IMR-90 (cell line): Measurements from ENCODE around the gene DTX1. TPM values are rescaled to one million over a fixed set of nuclear protein-coding genes. Genes with fewer than 3 reads are reported as not detected.

Experiments used
- ATAC-seq: fragments of 200-7000 bp; cut with Tn5 transposase; 2 replicates; pipeline ENCODE4 v1.9.1; 2020; ENCODE audit warnings: low read depth, mild to moderate bottlenecking, moderate library complexity
- BruUV-seq: library from RNA; stranded (reverse); fragments of 400-500 nt; replicated peaks from 2 replicates; lab custom pipeline; 2021; lab: Mats Ljungman, UMichigan
- CTCF ChIA-PET: fragments of 300-600 bp; formaldehyde crosslinking; extraction: SDS; loops from one replicate; lab custom pipeline; 2021; ENCODE audit warnings: antibody characterized with exemption; lab: Yijun Ruan, JAX
- POLR2A ChIA-PET: fragments of 300-600 bp; sonication (Branson Sonifier 250); formaldehyde crosslinking; loops from one replicate; lab custom pipeline; 2022; ENCODE audit warnings: antibody characterized with exemption; ENCODE audit not compliant: unreplicated experiment; lab: Charles Lee
- DNase-seq: peaks from one replicate; pipeline ENCODE4 v3.0.0; 2013
- H2AFZ ChIP-seq: replicated peaks from 2 replicates; pipeline ENCODE3; 2013; ENCODE audit warnings: low read length, mild to moderate bottlenecking; ENCODE audit not compliant: poor library complexity
- H2AK5ac ChIP-seq: 2 replicates; pipeline ENCODE4 v1.6.1; 2013; ENCODE audit warnings: low read depth, low read length, inconsistent platforms
- H2AK9ac ChIP-seq: replicated peaks from 2 replicates; pipeline ENCODE3; 2013; ENCODE audit warnings: mild to moderate bottlenecking, low read depth, low read length, moderate library complexity; ENCODE audit not compliant: poor library complexity
- H2BK120ac ChIP-seq: 2 replicates; pipeline ENCODE4 v1.6.1; 2013; ENCODE audit warnings: low read depth, low read length, inconsistent platforms
- H2BK15ac ChIP-seq: 3 replicates; pipeline ENCODE4 v1.6.1; 2013; ENCODE audit warnings: low read depth, low read length, inconsistent platforms
- H2BK20ac ChIP-seq: 2 replicates; pipeline ENCODE4 v1.6.1; 2013; ENCODE audit warnings: low read depth, mild to moderate bottlenecking, inconsistent platforms, low read length, moderate library complexity
- H2BK5ac ChIP-seq: 2 replicates; pipeline ENCODE4 v1.6.1; 2013; ENCODE audit warnings: mild to moderate bottlenecking, low read depth, low read length, inconsistent platforms; ENCODE audit not compliant: poor library complexity, severe bottlenecking
- H3K14ac ChIP-seq: replicated peaks from 2 replicates; pipeline ENCODE4 v1.6.1; 2013; ENCODE audit warnings: low read depth, low read length, inconsistent platforms
- H3K18ac ChIP-seq: 2 replicates; pipeline ENCODE4 v1.6.1; 2013; ENCODE audit warnings: low read depth, low read length, control low read depth
- H3K23ac ChIP-seq: 2 replicates; pipeline ENCODE4 v1.6.1; 2013; ENCODE audit warnings: low read depth, low read length, inconsistent platforms
- H3K27ac ChIP-seq: 2 replicates; pipeline ENCODE4 v1.5.1; 2013; ENCODE audit warnings: mild to moderate bottlenecking, control low read depth, low read length; ENCODE audit not compliant: insufficient read depth
- H3K27me3 ChIP-seq: 2 replicates; pipeline ENCODE4 v1.6.1; 2013; ENCODE audit warnings: low read length; ENCODE audit not compliant: control insufficient read depth, insufficient read depth
- H3K36me3 ChIP-seq: 2 replicates; pipeline ENCODE4 v1.6.1; 2013; ENCODE audit warnings: low read length, mixed read lengths; ENCODE audit not compliant: control insufficient read depth, insufficient read depth
- H3K4ac ChIP-seq: 2 replicates; pipeline ENCODE4 v1.6.1; 2013; ENCODE audit warnings: low read depth, low read length, inconsistent platforms
- H3K4me1 ChIP-seq: 2 replicates; pipeline ENCODE4 v1.6.1; 2013; ENCODE audit warnings: low read length, mixed read lengths; ENCODE audit not compliant: control insufficient read depth, insufficient read depth
- H3K4me2 ChIP-seq: 2 replicates; pipeline ENCODE4 v1.6.1; 2013; ENCODE audit warnings: low read depth, mild to moderate bottlenecking, control low read depth, low read length, moderate library complexity
- H3K4me3 ChIP-seq: 2 replicates; pipeline ENCODE4 v1.5.1; 2013; ENCODE audit warnings: low read depth, mild to moderate bottlenecking, control low read depth, low read length, moderate library complexity; ENCODE audit not compliant: insufficient read depth
- H3K56ac ChIP-seq: 2 replicates; pipeline ENCODE4 v1.6.1; 2013; ENCODE audit warnings: low read length, inconsistent platforms; ENCODE audit not compliant: insufficient read depth; ENCODE audit errors: extremely low read depth
- H3K79me1 ChIP-seq, 2 experiments: 2 replicates each; pipeline ENCODE4 v1.6.1; 2013; ENCODE audit warnings: low read length in 2 of 2, inconsistent platforms in 1 of 2, low read depth in 1 of 2
- H3K9ac ChIP-seq: 2 replicates; pipeline ENCODE4 v1.6.1; 2013; ENCODE audit warnings: low read depth, low read length, control low read depth
- H3K9me1 ChIP-seq: 2 replicates; pipeline ENCODE4 v1.6.1; 2013; ENCODE audit warnings: low read length, inconsistent platforms; ENCODE audit not compliant: insufficient read depth
- H3K9me3 ChIP-seq: 2 replicates; pipeline ENCODE4 v1.6.1; 2013; ENCODE audit warnings: low read length; ENCODE audit not compliant: control insufficient read depth, insufficient read depth
- H4K20me1 ChIP-seq: 2 replicates; pipeline ENCODE4 v1.6.1; 2013; ENCODE audit warnings: low read length, inconsistent platforms; ENCODE audit not compliant: insufficient read depth
- H4K5ac ChIP-seq: 2 replicates; pipeline ENCODE4 v1.6.1; 2013; ENCODE audit warnings: mild to moderate bottlenecking, low read depth, low read length, control low read depth
- H4K8ac ChIP-seq, 2 experiments: 2 replicates each; pipeline ENCODE4 v1.6.1; 2013; ENCODE audit warnings: low read depth in 2 of 2, low read length in 2 of 2, control low read depth in 1 of 2, inconsistent platforms in 1 of 2
- H4K91ac ChIP-seq: 2 replicates; pipeline ENCODE4 v1.6.1; 2013; ENCODE audit warnings: low read depth, low read length, inconsistent platforms; ENCODE audit not compliant: insufficient read depth
- ELK1 ChIP-seq: fragments of 150-350 bp; IDR thresholded peaks from 2 replicates; pipeline ENCODE4 v1.6.1; 2016; ENCODE audit warnings: low read depth, mild to moderate bottlenecking, low read length, moderate library complexity, borderline replicate concordance
- FOS ChIP-seq: fragments of 150-350 bp; IDR thresholded peaks from 2 replicates; pipeline ENCODE4 v1.6.1; 2016; ENCODE audit warnings: low read depth, low read length
- MAFK ChIP-seq: IDR thresholded peaks from 2 replicates; pipeline ENCODE4 v1.6.1; 2012; ENCODE audit warnings: low read depth, low read length, improper control_type of control experiment
- MXI1 ChIP-seq: IDR thresholded peaks from 2 replicates; pipeline ENCODE4 v1.6.1; 2012; ENCODE audit warnings: low read depth, mild to moderate bottlenecking, low read length, moderate library complexity, borderline replicate concordance
- NFE2L2 ChIP-seq: fragments of 150-350 bp; IDR thresholded peaks from 2 replicates; pipeline ENCODE4 v1.6.1; 2016; ENCODE audit warnings: low read depth, mild to moderate bottlenecking, low read length
- RAD21 ChIP-seq: IDR thresholded peaks from 2 replicates; pipeline ENCODE4 v1.6.1; 2012; ENCODE audit warnings: low read length, improper control_type of control experiment
- USF2 ChIP-seq: fragments of 150-350 bp; IDR thresholded peaks from 2 replicates; pipeline ENCODE4 v1.6.1; 2017; ENCODE audit warnings: mild to moderate bottlenecking, antibody characterized with exemption, low read length, low read depth
- WGBS, 2 experiments: methylation state at CpG; one replicate each; pipeline versions ENCODE4 v1.1.5 to v1.1.7; 2013; ENCODE audit warnings: missing lambda C conversion rate in 2 of 2; ENCODE audit not compliant: insufficient read length in 1 of 2; ENCODE audit errors: extremely low coverage in 2 of 2; 5-methylcytosine and 5-hydroxymethylcytosine counted together
- dilution Hi-C: fragments of 300-500 bp; cut with HindIII; formaldehyde crosslinking; loops from one replicate; pipeline ENCODE4 v1.14.3; 2018; ENCODE audit warnings: low sequenced_read_pairs; ENCODE audit not compliant: unreplicated experiment
- in situ Hi-C: fragments of 300-500 bp; cut with MboI; formaldehyde crosslinking; loops from 3 replicates; pipeline ENCODE4 v1.14.3; 2019; ENCODE audit warnings: low sequenced_read_pairs, inconsistent platforms, mixed read lengths
- intact Hi-C: fragments of 100-400 bp; cut with micrococcal nuclease; formaldehyde crosslinking; loops from 2 replicates; pipeline ENCODE4 v1.10.0; 2022
- polyA plus RNA-seq, 3 experiments: library from polyadenylated mRNA; depleted of rRNA; stranded (reverse); fragments of >200 nt; gene quantifications; 2 replicates each; pipeline ENCODE4 v1.2.3, GENCODE V29; 2012; ENCODE audit warnings: low replicate concordance in 1 of 3
- total RNA-seq: library from RNA; depleted of rRNA; stranded (reverse); fragments of >200 nt; gene quantifications from 2 replicates; pipeline ENCODE4 v1.2.3, GENCODE V29; 2012

Gene DTX1
- total and polyA plus RNA-seq, 2 of the 4 experiments (the other 2 are of a cell fraction) = not detected

GRCh38 chr12:113016796-113017195 lies 39.7 kb upstream of the DTX1 start:
- ChIA-PET CTCF (no interaction called here), POLR2A (no interaction called here)
- intact Hi-C loops (no loop called here), in situ Hi-C loops (no loop called here), dilution Hi-C loops (no loop called here)
- Histone ChIP-seq H2AK5ac (no peak overlapping the region), H3K4ac (no peak overlapping the region), H3K56ac (no peak overlapping the region), H3K23ac (no peak overlapping the region), H3K4me3 (no peak overlapping the region), H4K8ac (no peak overlapping the region), H4K91ac (no peak overlapping the region), H4K5ac (no peak overlapping the region), H3K9ac (no peak overlapping the region), H3K9me3 (no peaks in the 10 kb centered on the region), H3K27me3 (no peaks in the 10 kb centered on the region), H3K36me3 (no peaks in the 10 kb centered on the region), H3K4me2 (no peak overlapping the region), H2AK9ac (no peak overlapping the region), H3K14ac (no peak overlapping the region), H2BK120ac (no peak overlapping the region), H3K79me1 (no peaks in the 10 kb centered on the region), H3K4me1 (no peaks in the 10 kb centered on the region), H3K18ac (no peak overlapping the region), H2AFZ (no peak overlapping the region), H2BK15ac (no peak overlapping the region), H2BK5ac (no peak overlapping the region), H3K27ac (no peak overlapping the region), H3K9me1 (no peaks in the 10 kb centered on the region), H4K20me1 (no peaks in the 10 kb centered on the region), H2BK20ac (no peak overlapping the region)
- ATAC-seq = no peak
- no CpG with 5 or more reads among the region's 5 CpGs for WGBS, 2 experiments
- DNase-seq = no peak
- TF ChIP-seq FOS = no peak
- no peak for TF ChIP-seq USF2
- no peak for TF ChIP-seq MAFK
- TF ChIP-seq ELK1 = no peak
- no peak for TF ChIP-seq RAD21
- TF ChIP-seq NFE2L2 = no peak
- TF ChIP-seq MXI1 = no peak
- BruUV-seq = no TSS peak
